GM18909 (cell line): ENCODE results near the gene FAM168B.

Experiments
- ATAC-seq: cut with Tn5 transposase; IDR thresholded peaks from one replicate; pipeline ENCODE4 v1.9.1; 2021; ENCODE audit warnings: mild to moderate bottlenecking; ENCODE audit not compliant: unreplicated experiment, poor library complexity

FAM168B gene

GRCh38 chr2:131041402-131042147 is 51.7 kb downstream of the FAM168B start:
- ATAC-seq: no peak

- ATAC-seq: no peak
These were observed 52.4 kb downstream of the FAM168B start for GRCh38 chr2:131040661-131041401.

GRCh38 chr2:131039908-131040660 is 53.2 kb downstream of the FAM168B start:
- no peak for ATAC-seq

- no peak for ATAC-seq
These were observed 53.7 kb downstream of the FAM168B start for GRCh38 chr2:131039535-131039907.

GRCh38 chr2:131039101-131039440 is 54.2 kb downstream of the FAM168B start:
- no peak for ATAC-seq

- ATAC-seq: no peak
These were observed 54.8 kb downstream of the FAM168B start for GRCh38 chr2:131038258-131039100.

GRCh38 chr2:131037398-131038257 is 55.6 kb downstream of the FAM168B start:
- no peak for ATAC-seq

GRCh38 chr2:131036696-131037397 is 56.4 kb downstream of the FAM168B start:
- no peak for ATAC-seq

- ATAC-seq: no peak
These were observed 57.0 kb downstream of the FAM168B start for GRCh38 chr2:131036269-131036668.

GRCh38 chr2:131035826-131036231 is 57.4 kb downstream of the FAM168B start:
- no peak for ATAC-seq

- no peak for ATAC-seq
These were observed 58.0 kb downstream of the FAM168B start for GRCh38 chr2:131035112-131035825.

GRCh38 chr2:131034122-131035051 is 58.9 kb downstream of the FAM168B start:
- ATAC-seq: no peak

GRCh38 chr2:131033786-131034121 is 59.5 kb downstream of the FAM168B start:
- ATAC-seq: no peak

GRCh38 chr2:131032393-131032836 is 60.8 kb downstream of the FAM168B start:
- no peak for ATAC-seq

GRCh38 chr2:131031875-131032274 is 61.4 kb downstream of the FAM168B start:
- ATAC-seq: no peak

GRCh38 chr2:131031431-131031841 is 61.8 kb downstream of the FAM168B start:
- no peak for ATAC-seq

- ATAC-seq: no peak
These were observed 62.7 kb downstream of the FAM168B start for GRCh38 chr2:131030478-131030971.
